K562 (cell line): ENCODE measurements around the gene ERLEC1.

Experiments used
- EP300 ChIP-seq: IDR thresholded peaks from 2 replicates; pipeline ENCODE4 v1.6.1; 2012; ENCODE audit warnings: low read length, improper control_type of control experiment
- EZH2 ChIP-seq: IDR thresholded peaks from 2 replicates; pipeline ENCODE4 v1.6.1; 2012; ENCODE audit warnings: low read depth, mild to moderate bottlenecking, inconsistent platforms, low read length, borderline replicate concordance
- FOXA1 ChIP-seq: fragments of 450-650 bp; IDR thresholded peaks from 2 replicates; pipeline ENCODE4 v1.6.1; 2016; ENCODE audit warnings: mild to moderate bottlenecking, borderline replicate concordance
- GTF3C2 ChIP-seq: IDR thresholded peaks from 3 replicates; pipeline ENCODE4 v1.6.1; 2011; ENCODE audit warnings: borderline replicate concordance, mild to moderate bottlenecking, moderate library complexity; ENCODE audit not compliant: insufficient read length; ENCODE audit errors: extremely low read depth
- SETDB1 ChIP-seq: IDR thresholded peaks from one replicate; pipeline ENCODE4 v1.6.1; 2012; ENCODE audit warnings: low read length, control low read depth, inconsistent platforms
- SIX5 ChIP-seq, 2 experiments: IDR thresholded peaks; 2 replicates each; pipeline ENCODE4 v1.6.1; 2011; ENCODE audit warnings: low read length in 2 of 2, borderline replicate concordance in 1 of 2, low read depth in 1 of 2, mild to moderate bottlenecking in 1 of 2, moderate library complexity in 1 of 2; ENCODE audit not compliant: insufficient read depth in 1 of 2
- ZC3H4 ChIP-seq: sonication (generic); formaldehyde crosslinking; IDR thresholded peaks from 2 replicates; pipeline ENCODE4 v1.9.0; 2021; ENCODE audit warnings: missing genetic modification reagents, borderline replicate concordance
- ZFP1 ChIP-seq: fragments of 450-650 bp; formaldehyde crosslinking; IDR thresholded peaks from 2 replicates; pipeline ENCODE4 v1.4.0; 2020; ENCODE audit warnings: mild to moderate bottlenecking, mixed read lengths
- ZNF79 ChIP-seq: fragments of 250-450 bp; sonication (Bioruptor Pico); IDR thresholded peaks from 2 replicates; pipeline ENCODE4 v1.4.0; 2020; ENCODE audit warnings: low read depth, mild to moderate bottlenecking, moderate library complexity

GRCh38 chr2:53865264-53865663, 78.4 kb downstream of the ERLEC1 start:
- TF ChIP-seq FOXA1 (no peak), ZFP1 (CRISPR knock-in tag) (no peak), SIX5 (IDR thresholded peaks at IDR 0.05; ENCODE audit: borderline replicate concordance in 1 of 2, insufficient read depth in 1 of 2, low read depth in 1 of 2, low read length in 2 of 2) (no peak), ZNF79 (CRISPR knock-in tag) (no peak), EZH2 (no peak), EP300 (no peak), GTF3C2 (no peak), SETDB1 (no peak), ZC3H4 (CRISPR knock-in tag) (no peak)
